Embryonic facial prominence (tissue), 1 donor: ENCODE data around the gene PYGL.

Source experiments
- DNase-seq: peaks from one replicate; pipeline ENCODE4 v3.0.0-alpha.2; 2016; ENCODE audit errors: extremely low spot score

PYGL gene

GRCh38 chr14:50875359-50876070, 68.8 kb downstream of the PYGL start:
- no peak for DNase-seq

GRCh38 chr14:50874757-50875156, 69.5 kb downstream of the PYGL start:
- DNase-seq = no peak

- no peak for DNase-seq
Measured at GRCh38 chr14:50871914-50872732, 72.2 kb downstream of the PYGL start, which contains the start of gene ABHD12B. Gene ABHD12B (plus strand): TSS chr14:50872053. CDS start chr14:50872175, 122 bp downstream.

- no peak for DNase-seq
Measured at GRCh38 chr14:50871228-50871627, 73.1 kb downstream of the PYGL start.

GRCh38 chr14:50865391-50866076, 78.7 kb downstream of the PYGL start:
- no peak for DNase-seq

DNA sequence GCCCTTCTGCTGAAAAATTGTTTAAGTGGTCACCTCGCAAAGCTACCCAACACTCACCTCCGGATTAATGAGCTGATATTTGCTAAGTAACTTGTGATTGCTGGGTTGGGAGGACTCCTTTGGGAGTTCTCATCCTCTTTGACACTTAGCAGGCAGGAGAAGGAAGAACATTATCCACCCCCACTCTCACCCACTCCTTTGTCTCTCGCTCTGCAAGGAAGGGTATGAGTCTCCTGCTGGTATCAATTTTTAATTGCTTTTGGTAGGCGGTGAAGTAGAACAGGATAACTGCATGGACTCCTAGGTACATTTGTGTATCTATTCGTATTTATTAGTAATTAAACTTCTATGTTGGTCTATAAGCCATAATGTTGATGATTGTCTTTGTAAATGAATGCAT, 79.3 kb downstream of the PYGL start:
- no peak for DNase-seq

GRCh38 chr14:50864237-50864636, 80.0 kb downstream of the PYGL start:
- DNase-seq = no peak

GRCh38 chr14:50862036-50862570, 82.2 kb downstream of the PYGL start:
- no peak for DNase-seq

DNA sequence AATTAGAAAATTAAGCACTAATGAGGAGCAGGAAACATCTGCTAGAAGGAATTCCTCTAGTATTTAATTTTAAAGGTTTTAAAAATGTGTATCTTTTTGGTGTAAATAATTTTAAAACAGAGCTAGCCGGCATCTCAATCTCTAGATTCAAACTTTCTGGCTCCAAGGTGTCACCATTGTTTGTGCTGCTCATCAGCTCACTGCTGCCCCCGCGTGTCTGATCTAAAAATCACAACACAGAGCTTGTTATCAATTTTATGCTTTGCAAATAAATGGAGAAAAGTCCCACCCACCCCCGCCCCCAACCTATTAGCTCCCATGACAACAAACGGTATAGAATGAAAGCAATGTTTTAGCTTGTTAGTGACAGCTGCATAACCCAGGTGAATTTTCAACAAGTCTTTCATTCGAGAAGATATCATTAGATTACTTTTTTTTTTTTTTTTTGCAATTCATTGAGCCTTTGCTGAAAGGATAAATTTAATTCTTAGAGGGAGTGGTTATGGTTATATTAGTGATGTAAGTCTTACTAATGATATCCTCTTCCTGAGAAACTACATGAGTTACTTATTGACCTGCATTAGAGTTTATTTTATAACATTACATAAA, 83.7 kb downstream of the PYGL start:
- peak; percentile 56 for DNase-seq

GRCh38 chr14:50859296-50859624, 85.0 kb downstream of the PYGL start:
- no peak for DNase-seq

GRCh38 chr14:50856660-50857059, 87.6 kb downstream of the PYGL start:
- DNase-seq = no peak

GRCh38 chr14:50855558-50855957, 88.7 kb downstream of the PYGL start:
- no peak for DNase-seq
